ENCODE measurements around the gene MBOAT1. TPM values are rescaled to one million over a fixed set of nuclear protein-coding genes. Genes with fewer than 3 reads are reported as not detected.

MBOAT1 gene
- polyA plus RNA-seq, 2 of the 4 experiments (the other 2 are of a cell fraction) = 1.9 to 5.5 TPM

GRCh38 chr6:20105838-20106237 is 106.4 kb downstream of the MBOAT1 start:
- ChIA-PET CTCF (interaction anchor here (1.9 kb wide), 1 partner anchor 15 kb away, joined by 6 read pairs; no protein-coding TSS in a partner anchor), POLR2A (no interaction called here)
- DNase-seq (ENCODE audit: low read depth in 1 of 2, low spot score in 1 of 2) = no peak
- no peaks in the 10 kb centered on the region for H3K4me1 ChIP-seq
- ATAC-seq = no peak
- no peak overlapping the region for H3K27ac ChIP-seq
- H3K4me3 ChIP-seq = no peak overlapping the region
- 81% methylated on average over 4 of the region's 4 CpGs for WGBS (ENCODE audit: missing lambda C conversion rate)
- H3K9me3 ChIP-seq = no peaks in the 10 kb centered on the region
- no peak overlapping the region for H3K4me2 ChIP-seq
- TF ChIP-seq TFCP2L1 (CRISPR knock-in tag; IDR thresholded peaks at IDR 0.05) (no peak), EP300 (IDR thresholded peaks at IDR 0.05) (no peak), HEYL (CRISPR knock-in tag; IDR thresholded peaks at IDR 0.05) (no peak), RAD21 (conservative IDR thresholded peaks at IDR 0.05 in 1 of 2, IDR thresholded peaks at IDR 0.05 in 1 of 2) (no peak), ZFP36 (IDR thresholded peaks at IDR 0.05; ENCODE audit: borderline replicate concordance, partially characterized antibody) (no peak), ZSCAN20 (CRISPR knock-in tag; IDR thresholded peaks at IDR 0.05) (no peak), POLR2AphosphoS2 (conservative IDR thresholded peaks at IDR 0.05; ENCODE audit: low read length) (no peak)
- TF ChIP-seq, protein P1, sequence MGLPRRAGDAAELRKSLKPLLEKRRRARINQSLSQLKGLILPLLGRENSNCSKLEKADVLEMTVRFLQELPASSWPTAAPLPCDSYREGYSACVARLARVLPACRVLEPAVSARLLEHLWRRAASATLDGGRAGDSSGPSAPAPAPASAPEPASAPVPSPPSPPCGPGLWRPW (IDR thresholded peaks at IDR 0.05) = no peak
- no peak for FAIRE-seq

- Histone ChIP-seq H3K4me3 (no peak overlapping the region), H3K27ac (no peak overlapping the region), H3K4me2 (no peak overlapping the region), H3K9me3 (no peaks in the 10 kb centered on the region), H3K4me1 (no peaks in the 10 kb centered on the region)
- ChIA-PET POLR2A (no interaction called here), CTCF (interaction anchor here (1.0 to 1.9 kb wide), 2 partner anchors 14 to 22 kb away, joined by 3 to 6 read pairs; no protein-coding TSS in a partner anchor)
- 67% methylated on average over 2 of the region's 2 CpGs for WGBS (ENCODE audit: missing lambda C conversion rate)
- no peak for FAIRE-seq
- no peak for ATAC-seq
- no peak for DNase-seq (ENCODE audit: low read depth in 1 of 2, low spot score in 1 of 2)
- no peak for TF ChIP-seq GATA3 (IDR thresholded peaks at IDR 0.05; ENCODE audit: borderline replicate concordance)
- TF ChIP-seq, protein P2, sequence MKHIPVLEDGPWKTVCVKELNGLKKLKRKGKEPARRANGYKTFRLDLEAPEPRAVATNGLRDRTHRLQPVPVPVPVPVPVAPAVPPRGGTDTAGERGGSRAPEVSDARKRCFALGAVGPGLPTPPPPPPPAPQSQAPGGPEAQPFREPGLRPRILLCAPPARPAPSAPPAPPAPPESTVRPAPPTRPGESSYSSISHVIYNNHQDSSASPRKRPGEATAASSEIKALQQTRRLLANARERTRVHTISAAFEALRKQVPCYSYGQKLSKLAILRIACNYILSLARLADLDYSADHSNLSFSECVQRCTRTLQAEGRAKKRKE (CRISPR knock-in tag; IDR thresholded peaks at IDR 0.05; ENCODE audit: low read depth) = no peak
Observed at GRCh38 chr6:20104696-20105095, 107.6 kb downstream of the MBOAT1 start.

- no peak overlapping the region for H3K4me2 ChIP-seq
- TF ChIP-seq ZNF302 (CRISPR knock-in tag; IDR thresholded peaks at IDR 0.05) (no peak), HDAC2 (IDR thresholded peaks at IDR 0.05) (no peak), RARB (CRISPR knock-in tag; IDR thresholded peaks at IDR 0.05) (no peak), JUN (IDR thresholded peaks at IDR 0.05) (no peak), ZFP36 (IDR thresholded peaks at IDR 0.05; ENCODE audit: borderline replicate concordance, partially characterized antibody) (no peak), EP300 (IDR thresholded peaks at IDR 0.05) (no peak), TP53 (CRISPR knock-in tag; IDR thresholded peaks at IDR 0.05) (no peak), FOSB (CRISPR knock-in tag; IDR thresholded peaks at IDR 0.05) (no peak), HEYL (CRISPR knock-in tag; IDR thresholded peaks at IDR 0.05) (no peak)
- TF ChIP-seq, protein P3, sequence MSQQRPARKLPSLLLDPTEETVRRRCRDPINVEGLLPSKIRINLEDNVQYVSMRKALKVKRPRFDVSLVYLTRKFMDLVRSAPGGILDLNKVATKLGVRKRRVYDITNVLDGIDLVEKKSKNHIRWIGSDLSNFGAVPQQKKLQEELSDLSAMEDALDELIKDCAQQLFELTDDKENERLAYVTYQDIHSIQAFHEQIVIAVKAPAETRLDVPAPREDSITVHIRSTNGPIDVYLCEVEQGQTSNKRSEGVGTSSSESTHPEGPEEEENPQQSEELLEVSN (IDR thresholded peaks at IDR 0.05; ENCODE audit: borderline replicate concordance, low read depth) = no peak
- H3K9me3 ChIP-seq = no peaks in the 10 kb centered on the region
- H3K27ac ChIP-seq = no peak overlapping the region
- FAIRE-seq (no peak), ATAC-seq (no peak), DNase-seq (ENCODE audit: low read depth in 1 of 2, low spot score in 1 of 2) (no peak)
- POLR2A ChIA-PET = no interaction called here
- H3K4me3 ChIP-seq = no peak overlapping the region
- no peaks in the 10 kb centered on the region for H3K4me1 ChIP-seq
- WGBS (ENCODE audit: missing lambda C conversion rate) = 85% methylated on average over 8 of the region's 8 CpGs
- CTCF ChIA-PET = no interaction called here
Observed at GRCh38 chr6:20102397-20103073, 109.7 kb downstream of the MBOAT1 start.

DNA sequence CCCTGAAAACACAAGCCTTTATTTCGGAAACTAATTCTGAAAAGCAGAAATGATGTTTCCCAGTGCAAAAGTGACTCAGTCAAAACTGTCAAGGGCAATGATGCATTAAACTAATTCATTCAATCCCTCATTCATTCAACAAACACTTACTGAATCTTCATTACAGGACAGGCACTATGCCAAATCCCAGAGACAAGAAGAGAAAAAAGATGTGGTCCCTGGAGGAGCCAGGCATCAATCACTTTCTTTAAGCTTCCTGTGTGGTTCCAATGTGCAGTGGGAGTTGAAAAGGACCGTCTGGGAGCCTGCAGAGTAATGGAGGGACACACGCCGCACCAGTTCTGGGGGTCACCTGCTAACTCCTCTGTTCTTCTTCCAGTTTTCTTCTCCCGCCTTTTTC is 113.1 kb downstream of the MBOAT1 start:
- Histone ChIP-seq H3K4me1 (no peaks in the 10 kb centered on the region), H3K9me3 (no peaks in the 10 kb centered on the region), H3K4me3 (no peak overlapping the region), H3K4me2 (no peak overlapping the region), H3K27ac (no peak overlapping the region)
- ATAC-seq (no peak), FAIRE-seq (no peak), DNase-seq (ENCODE audit: low read depth in 1 of 2, low spot score in 1 of 2) (no peak)
- POLR2A ChIA-PET = no interaction called here
- CTCF ChIA-PET = interaction anchor here (0.6 to 1.8 kb wide), 3 partner anchors 27 to 192 kb away, joined by 3 to 9 read pairs (median 3); no protein-coding TSS in a partner anchor
- 88% methylated on average over 5 of the region's 5 CpGs for WGBS (ENCODE audit: missing lambda C conversion rate)
- TF ChIP-seq ZSCAN20 (CRISPR knock-in tag; IDR thresholded peaks at IDR 0.05) (no peak), TFCP2L1 (CRISPR knock-in tag; IDR thresholded peaks at IDR 0.05) (no peak), REST (IDR thresholded peaks at IDR 0.05) (no peak), HOXB5 (CRISPR knock-in tag; IDR thresholded peaks at IDR 0.05) (no peak), CTCF (IDR thresholded peaks at IDR 0.05) (no peak), PHF8 (IDR thresholded peaks at IDR 0.05; ENCODE audit: borderline replicate concordance, low read depth) (no peak), FOSB (CRISPR knock-in tag; IDR thresholded peaks at IDR 0.05) (no peak), RNF2 (IDR thresholded peaks at IDR 0.05; ENCODE audit: borderline replicate concordance, low read depth) (no peak), ZFP36 (IDR thresholded peaks at IDR 0.05; ENCODE audit: borderline replicate concordance, partially characterized antibody) (no peak)

Measured in A549 (cell line).